Forelimb muscle (tissue), 1 donor: ENCODE data around the gene SIK3. TPM values are rescaled to one million over a fixed set of nuclear protein-coding genes. Genes with fewer than 3 reads are reported as not detected.
"Not testable (repeated sequence)": the region's sequence is repeated elsewhere in the genome, so short reads cannot be mapped to it uniquely, and the experiment has no call there.

Experiments used
- DNase-seq: peaks from one replicate; pipeline ENCODE4 v3.0.0-alpha.2; 2013; ENCODE audit warnings: low read depth
- polyA plus RNA-seq: library from polyadenylated mRNA; unstranded; fragments of 120-200 nt; gene quantifications from one replicate; pipeline ENCODE4 v1.2.1, GENCODE V29; 2013; ENCODE audit not compliant: insufficient read length

The SIK3 gene
- polyA plus RNA-seq, 1 donor = 36.5 TPM

- DNase-seq = no peak
Measured at GRCh38 chr11:116827461-116827860, 270.8 kb downstream of the SIK3 start.

GRCh38 chr11:116826751-116827431 lies 271.3 kb downstream of the SIK3 start:
- no peak for DNase-seq

GRCh38 chr11:116825854-116826750 lies 272.1 kb downstream of the SIK3 start:
- DNase-seq = no peak

- no peak for DNase-seq
Measured at GRCh38 chr11:116825434-116825833, 272.8 kb downstream of the SIK3 start.

GRCh38 chr11:116823031-116823843 lies 275.0 kb downstream of the SIK3 start, which contains the start of gene APOA4:
TSS of gene APOA4 (minus strand) at chr11:116823304. CDS start at chr11:116823191, 113 bp downstream.
- no peak for DNase-seq

- no peak for DNase-seq
Measured at GRCh38 chr11:116822575-116822974, 275.7 kb downstream of the SIK3 start.

GRCh38 chr11:116821050-116821918 lies 276.9 kb downstream of the SIK3 start:
- no peak for DNase-seq

GRCh38 chr11:116819049-116819448 lies 279.2 kb downstream of the SIK3 start:
- DNase-seq = no peak

- no peak for DNase-seq
Measured at GRCh38 chr11:116814502-116814901, 283.7 kb downstream of the SIK3 start.

- no peak for DNase-seq
Measured at GRCh38 chr11:116813781-116814471, 284.3 kb downstream of the SIK3 start.

- no peak for DNase-seq
Measured at GRCh38 chr11:116813170-116813569, 285.1 kb downstream of the SIK3 start.

- no peak for DNase-seq
Measured at GRCh38 chr11:116812109-116812508, 286.1 kb downstream of the SIK3 start.

- no peak for DNase-seq
Measured at GRCh38 chr11:116811194-116811593, 287.0 kb downstream of the SIK3 start.

GRCh38 chr11:116808262-116809175 lies 289.7 kb downstream of the SIK3 start:
- DNase-seq = no peak

GRCh38 chr11:116807601-116808261 lies 290.5 kb downstream of the SIK3 start:
- DNase-seq = no peak

GRCh38 chr11:116804001-116804400 lies 294.2 kb downstream of the SIK3 start:
- no peak for DNase-seq

GRCh38 chr11:116801662-116802061 lies 296.6 kb downstream of the SIK3 start:
- DNase-seq = not testable (repeated sequence)

- no peak for DNase-seq
Measured at GRCh38 chr11:116800610-116801009, 297.6 kb downstream of the SIK3 start.

- DNase-seq = no peak
Measured at GRCh38 chr11:116798368-116798767, 299.9 kb downstream of the SIK3 start.
